HepG2 (cell line): ENCODE data around the gene ERFL. TPM values are rescaled to one million over a fixed set of nuclear protein-coding genes. Genes with fewer than 3 reads are reported as not detected.

Experiments
- ATAC-seq: fragments of 200-7000 bp; cut with Tn5 transposase; 3 replicates; pipeline ENCODE4 v1.9.1; 2020; ENCODE audit warnings: mild to moderate bottlenecking, moderate library complexity
- BruUV-seq: library from RNA; stranded (reverse); fragments of 400-500 nt; replicated peaks from 2 replicates; lab custom pipeline; 2021; lab: Mats Ljungman, UMichigan
- CTCF ChIA-PET: fragments of 300-600 bp; formaldehyde crosslinking; extraction: SDS; loops from one replicate; lab custom pipeline; 2021; ENCODE audit warnings: low total read pairs, inconsistent platforms, low intra/inter-chr PET ratio; lab: Yijun Ruan, JAX
- POLR2A ChIA-PET: fragments of 350-600 bp; sonication (Branson Sonifier 250); formaldehyde crosslinking; loops from one replicate; lab custom pipeline; 2020; ENCODE audit warnings: antibody characterized with exemption, inconsistent platforms; lab: Yijun Ruan, JAX
- DNase-seq: peaks from one replicate; pipeline ENCODE4 v3.0.0-alpha.2; 2015; ENCODE audit warnings: low spot score
- FAIRE-seq: peaks from 3 replicates; lab custom pipeline; 2011; peaks lifted over from hg19 to GRCh38; lab: Jason Lieb, UNC
- H2AFZ ChIP-seq: one replicate; pipeline ENCODE4 v1.6.1; 2011; ENCODE audit warnings: low read length, inconsistent platforms
- H3K27ac ChIP-seq: fragments of 300-600 bp; 3 replicates; pipeline ENCODE4 v1.8.0; 2011; ENCODE audit warnings: mixed run types, mild to moderate bottlenecking, mixed read lengths, low read length, inconsistent platforms; ENCODE audit not compliant: insufficient read depth; ENCODE audit errors: extremely low read length
- H3K27me3 ChIP-seq, 2 experiments: fragments of 200-600 bp in 1 of 2; 2 replicates in 1 of 2; 3 replicates in 1 of 2; pipeline versions ENCODE4 v1.6.0 to v1.8.0; 2011; ENCODE audit warnings: low read length in 2 of 2, mild to moderate bottlenecking in 2 of 2, moderate library complexity in 2 of 2, inconsistent platforms in 1 of 2; ENCODE audit not compliant: insufficient read depth in 2 of 2, control insufficient read depth in 1 of 2
- H3K36me3 ChIP-seq, 2 experiments: fragments of 200-600 bp in 1 of 2; replicated peaks in 1 of 2; 2 replicates in 1 of 2; 3 replicates in 1 of 2; pipeline versions ENCODE4 v1.5.1 to v1.8.0; 2011; ENCODE audit warnings: low read length in 2 of 2, inconsistent platforms in 1 of 2; ENCODE audit not compliant: insufficient read depth in 2 of 2, control insufficient read depth in 1 of 2
- H3K4me1 ChIP-seq: 2 replicates; pipeline ENCODE4 v1.5.1; 2012; ENCODE audit warnings: low read length, inconsistent platforms; ENCODE audit not compliant: insufficient read depth
- H3K4me2 ChIP-seq: 2 replicates; pipeline ENCODE4 v1.6.0; 2011; ENCODE audit warnings: low read depth, low read length, inconsistent platforms
- H3K4me3 ChIP-seq, 3 experiments: fragments of 200-600 bp in 1 of 3; sonication (generic), shearing (Covaris generic) in 1 of 3; replicated peaks in 1 of 3; 2 replicates each; pipeline ENCODE4 v1.5.1; 2011 to 2016; ENCODE audit warnings: low read length in 3 of 3, inconsistent platforms in 2 of 3, low read depth in 2 of 3, mild to moderate bottlenecking in 2 of 3, control low read depth in 1 of 3, mixed read lengths in 1 of 3; ENCODE audit not compliant: insufficient read depth in 1 of 3
- H3K79me2 ChIP-seq: one replicate; pipeline ENCODE4 v1.6.1; 2011; ENCODE audit warnings: low read length, inconsistent platforms; ENCODE audit not compliant: insufficient read depth
- H3K9ac ChIP-seq: 2 replicates; pipeline ENCODE4 v1.6.0; 2011; ENCODE audit warnings: mild to moderate bottlenecking, low read depth, low read length, inconsistent platforms; ENCODE audit not compliant: insufficient read depth
- H3K9me3 ChIP-seq: 2 replicates; pipeline ENCODE4 v1.5.1; 2012; ENCODE audit warnings: mild to moderate bottlenecking, low read length
- H4K20me1 ChIP-seq: 2 replicates; pipeline ENCODE4 v1.6.0; 2011; ENCODE audit warnings: inconsistent platforms, mild to moderate bottlenecking, low read length, moderate library complexity; ENCODE audit not compliant: insufficient read depth
- AGO2 ChIP-seq: fragments of 200-400 bp; formaldehyde crosslinking; optimal IDR thresholded peaks from 2 replicates; pipeline ENCODE3; 2017; ENCODE audit warnings: mild to moderate bottlenecking, low read depth, low read length, moderate library complexity
- FUBP1 ChIP-seq: sonication (generic); formaldehyde crosslinking; IDR thresholded peaks from 2 replicates; pipeline ENCODE4 v1.5.1; 2020; ENCODE audit warnings: missing genetic modification reagents, mild to moderate bottlenecking, borderline replicate concordance
- NCOA1 ChIP-seq: sonication (generic); formaldehyde crosslinking; IDR thresholded peaks from 2 replicates; pipeline ENCODE4 v1.9.0; 2021; ENCODE audit warnings: missing genetic modification reagents
- NFE2L2 ChIP-seq: fragments of 150-350 bp; IDR thresholded peaks from 2 replicates; pipeline ENCODE4 v1.6.1; 2014; ENCODE audit warnings: low read length
- NR2C2 ChIP-seq: sonication (generic); formaldehyde crosslinking; IDR thresholded peaks from 2 replicates; pipeline ENCODE4 v1.4.0; 2020; ENCODE audit warnings: missing genetic modification reagents, mild to moderate bottlenecking, moderate library complexity, borderline replicate concordance
- POLR2A ChIP-seq, 2 experiments: IDR thresholded peaks; 2 replicates each; pipeline ENCODE4 v1.6.1; 2011; ENCODE audit warnings: low read depth in 2 of 2, low read length in 2 of 2, mild to moderate bottlenecking in 1 of 2, moderate library complexity in 1 of 2; ENCODE audit not compliant: insufficient read depth in 1 of 2
- POLR2AphosphoS5 ChIP-seq: IDR thresholded peaks from 2 replicates; pipeline ENCODE4 v1.6.1; 2012; ENCODE audit warnings: low read depth, low read length
- SNAPC5 ChIP-seq: sonication (generic); formaldehyde crosslinking; IDR thresholded peaks from 2 replicates; pipeline ENCODE4 v1.8.1; 2023; ENCODE audit warnings: mild to moderate bottlenecking, missing genetic modification reagents, borderline replicate concordance
- SP2 ChIP-seq: sonication (generic); formaldehyde crosslinking; IDR thresholded peaks from 2 replicates; pipeline ENCODE4 v1.5.1; 2020; ENCODE audit warnings: mild to moderate bottlenecking, missing genetic modification reagents
- ZBTB26 ChIP-seq: IDR thresholded peaks from 2 replicates; pipeline ENCODE4 v1.6.1; 2016; ENCODE audit warnings: missing compliant biosample characterization, missing genetic modification reagents, borderline replicate concordance
- ZNF343 ChIP-seq: sonication (generic); formaldehyde crosslinking; IDR thresholded peaks from 2 replicates; pipeline ENCODE4 v1.4.0; 2020; ENCODE audit warnings: mild to moderate bottlenecking, missing genetic modification reagents
- ZNF510 ChIP-seq: sonication (generic); formaldehyde crosslinking; IDR thresholded peaks from 2 replicates; pipeline ENCODE4 v1.4.0; 2020; ENCODE audit warnings: low read depth, mild to moderate bottlenecking, missing genetic modification reagents
- ZNF564 ChIP-seq: sonication (generic); formaldehyde crosslinking; IDR thresholded peaks from 2 replicates; pipeline ENCODE4 v1.8.1; 2023; ENCODE audit warnings: mild to moderate bottlenecking, missing genetic modification reagents
- WGBS: methylation state at CpG from one replicate; pipeline ENCODE4 v1.1.6; 2017; ENCODE audit warnings: low lambda C conversion rate; 5-methylcytosine and 5-hydroxymethylcytosine counted together
- in situ Hi-C: cut with HindIII; loops from 2 replicates; pipeline ENCODE4 v1.10.0; 2017; ENCODE audit warnings: low pct_unique_long_range_greater_than_20kb; ENCODE audit not compliant: extremely low pct_ligation_motif_present
- intact Hi-C: fragments of 100-400 bp; cut with micrococcal nuclease; formaldehyde crosslinking; loops from one replicate; pipeline ENCODE4 v1.10.0; 2022; ENCODE audit not compliant: unreplicated experiment
- polyA plus RNA-seq, 8 experiments: library from polyadenylated mRNA; depleted of rRNA in 3 of 8; stranded (reverse) in 7 of 8; unstranded in 1 of 8; fragments of >200 nt; fragmentation: Illumina TruSeq in 4 of 8; extraction: Trizol in 4 of 8; gene quantifications; 2 replicates each; pipeline versions ENCODE4 v1.2.1 to v1.2.3, GENCODE V29; 2011 to 2016; ENCODE audit warnings: low read depth in 4 of 8, missing spikeins in 1 of 8, mixed read lengths in 1 of 8; ENCODE audit not compliant: insufficient read depth in 1 of 8
- total RNA-seq, 5 experiments: library from RNA; depleted of rRNA; stranded (reverse); fragments of >200 nt; fragmentation: Illumina TruSeq; extraction: Trizol; gene quantifications; 2 replicates each; pipeline ENCODE4 v1.2.3, GENCODE V29; 2016; ENCODE audit warnings: low read depth in 1 of 5
- TF ChIP-seq, protein P1 (sequence below): sonication (generic); formaldehyde crosslinking; conservative IDR thresholded peaks from 2 replicates; pipeline ENCODE4 v1.5.0; 2020; ENCODE audit warnings: missing genetic modification reagents

The ERFL gene
- total and polyA plus RNA-seq, 2 of the 13 experiments (the other 11 are each of a cell fraction or from before 2014, with no cell fraction given), result not detected

DNA sequence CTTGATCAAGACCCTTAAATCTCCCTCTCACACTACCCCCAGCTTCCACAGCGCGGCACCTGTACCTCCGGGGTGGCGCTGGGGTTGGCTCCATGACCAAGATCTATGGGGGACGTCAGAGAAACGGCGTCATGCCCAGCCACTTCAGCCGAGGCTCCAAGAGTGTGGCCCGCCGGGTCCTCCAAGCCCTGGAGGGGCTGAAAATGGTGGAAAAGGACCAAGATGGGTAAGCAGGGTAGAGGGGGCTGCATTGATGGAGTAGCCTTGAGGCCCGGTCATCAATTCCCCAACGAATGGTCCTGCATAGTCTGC lies 59.3 kb downstream of the ERFL start (continued):
- no peak for TF ChIP-seq FUBP1 (CRISPR knock-in tag)
- TF ChIP-seq ZNF343 (CRISPR knock-in tag), result no peak
- TF ChIP-seq ZNF510 (CRISPR knock-in tag), result no peak
- TF ChIP-seq, protein P1, sequence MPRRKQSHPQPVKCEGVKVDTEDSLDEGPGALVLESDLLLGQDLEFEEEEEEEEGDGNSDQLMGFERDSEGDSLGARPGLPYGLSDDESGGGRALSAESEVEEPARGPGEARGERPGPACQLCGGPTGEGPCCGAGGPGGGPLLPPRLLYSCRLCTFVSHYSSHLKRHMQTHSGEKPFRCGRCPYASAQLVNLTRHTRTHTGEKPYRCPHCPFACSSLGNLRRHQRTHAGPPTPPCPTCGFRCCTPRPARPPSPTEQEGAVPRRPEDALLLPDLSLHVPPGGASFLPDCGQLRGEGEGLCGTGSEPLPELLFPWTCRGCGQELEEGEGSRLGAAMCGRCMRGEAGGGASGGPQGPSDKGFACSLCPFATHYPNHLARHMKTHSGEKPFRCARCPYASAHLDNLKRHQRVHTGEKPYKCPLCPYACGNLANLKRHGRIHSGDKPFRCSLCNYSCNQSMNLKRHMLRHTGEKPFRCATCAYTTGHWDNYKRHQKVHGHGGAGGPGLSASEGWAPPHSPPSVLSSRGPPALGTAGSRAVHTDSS (CRISPR knock-in tag), result no peak

DNA sequence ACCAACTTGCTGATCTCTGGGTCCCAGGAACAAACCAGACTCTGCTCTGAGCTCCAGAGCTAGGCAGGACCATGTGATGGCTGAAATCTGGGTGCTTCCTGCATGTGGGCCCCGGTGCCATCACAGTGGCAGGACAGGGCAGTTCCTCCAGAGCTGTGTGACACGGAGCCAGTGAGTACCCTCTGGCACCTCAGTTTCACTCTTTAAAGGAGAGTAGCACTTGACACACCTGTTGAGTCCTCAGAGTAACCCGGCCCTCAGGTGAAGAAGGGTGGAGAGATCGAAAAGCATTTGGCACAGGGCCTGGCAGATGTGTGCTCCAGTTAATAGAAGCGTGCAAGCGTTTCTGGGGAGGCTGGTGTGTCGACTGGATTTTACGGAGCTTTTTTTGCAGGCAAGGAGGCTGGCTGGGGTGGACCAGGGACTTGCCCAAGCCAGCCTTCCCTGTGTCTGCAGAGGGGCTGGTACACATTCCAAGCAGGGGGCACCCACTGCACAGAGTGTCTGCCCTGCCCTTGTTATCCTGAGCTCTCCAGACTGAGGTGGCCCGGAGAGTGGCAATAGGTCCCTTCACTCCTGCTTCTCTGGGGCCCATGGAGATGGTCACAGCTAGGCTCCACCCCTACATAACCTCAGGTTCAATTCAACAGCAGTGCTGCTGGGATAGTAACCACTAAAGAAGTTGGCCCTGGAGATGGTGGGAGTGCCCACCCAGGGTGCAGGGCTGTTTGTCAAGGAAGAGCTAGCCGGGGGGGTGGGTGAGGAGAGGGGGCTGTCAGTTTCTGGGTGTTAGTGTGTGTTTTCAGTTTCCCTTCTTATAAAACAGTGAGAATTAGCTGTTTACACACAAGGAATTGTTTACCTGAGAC lies 59.9 kb downstream of the ERFL start:
- no peak for FAIRE-seq
- H2AFZ ChIP-seq, result no peak overlapping the region
- no peak for DNase-seq
- intact Hi-C loops, result no loop called here
- H3K4me1 ChIP-seq, result peaks cover 67% of the 10 kb centered on the region
- H3K79me2 ChIP-seq, result peaks cover 36% of the 10 kb centered on the region
- POLR2A ChIA-PET, result interaction anchor here (6.9 kb wide), 1 partner anchor 8 kb away, joined by 72 read pairs; the partner anchor contains the start of gene RPS19
- no peak overlapping the region for H3K9ac ChIP-seq
- H3K4me3 ChIP-seq, result no peak overlapping the region
- H4K20me1 ChIP-seq, result peaks cover 88% of the 10 kb centered on the region
- peak; percentile 1; the same call in 1 of the 3 replicates for ATAC-seq
- H3K4me2 ChIP-seq, result no peak overlapping the region
- WGBS, result 94% methylated on average over 8 of the region's 10 CpGs
- in situ Hi-C loops, result no loop called here
- peaks cover 29 to 75% of the 10 kb centered on the region in 2 experiments for H3K36me3 ChIP-seq
- H3K27ac ChIP-seq, result peak overlapping the region; percentile 29
- CTCF ChIA-PET, result no interaction called here
- H3K27me3 ChIP-seq, result no peaks in the 10 kb centered on the region
- no peaks in the 10 kb centered on the region for H3K9me3 ChIP-seq
- no TSS peak for BruUV-seq
- no peak for TF ChIP-seq SP2
- TF ChIP-seq SNAPC5 (CRISPR knock-in tag), result no peak
- TF ChIP-seq ZNF564 (CRISPR knock-in tag), result no peak
- TF ChIP-seq AGO2, result peak; percentile 66
- no peak for TF ChIP-seq NFE2L2
- TF ChIP-seq POLR2AphosphoS5, result 0 out of 2 replicates have a peak, but pooled peaks have one; percentile 27
- no peak for TF ChIP-seq NR2C2 (CRISPR knock-in tag)
- TF ChIP-seq ZBTB26, result no peak
- peak in 1 of 2 experiments; percentile 43; a peak in 1 of 4 replicates for TF ChIP-seq POLR2A (IDR thresholded peaks at IDR 0.05; ENCODE audit: insufficient read depth in 1 of 2, low read depth in 2 of 2, low read length in 2 of 2)
- TF ChIP-seq NCOA1 (CRISPR knock-in tag), result no peak
